Gastrocnemius medialis (tissue), 4 donors: ENCODE results near the gene RIPOR3.

Source experiments
- CTCF ChIP-seq, 5 experiments: fragments of 450-650 bp in 3 of 5; fragments of 200-600 bp in 2 of 5; sonication (generic) in 2 of 5; IDR thresholded peaks in 4 of 5; conservative IDR thresholded peaks in 1 of 5; 1 replicate in 4 of 5; 2 replicates in 1 of 5; pipeline ENCODE4 v1.5.1; 2016 to 2019; ENCODE audit warnings: antibody characterized with exemption in 5 of 5, mild to moderate bottlenecking in 3 of 5, moderate library complexity in 3 of 5
- POLR2A ChIP-seq, 2 donors: fragments of 450-650 bp; IDR thresholded peaks; one replicate each; pipeline ENCODE4 v1.6.1; 2017; ENCODE audit warnings: antibody characterized with exemption in 2 of 2, mild to moderate bottlenecking in 2 of 2, moderate library complexity in 2 of 2

DNA sequence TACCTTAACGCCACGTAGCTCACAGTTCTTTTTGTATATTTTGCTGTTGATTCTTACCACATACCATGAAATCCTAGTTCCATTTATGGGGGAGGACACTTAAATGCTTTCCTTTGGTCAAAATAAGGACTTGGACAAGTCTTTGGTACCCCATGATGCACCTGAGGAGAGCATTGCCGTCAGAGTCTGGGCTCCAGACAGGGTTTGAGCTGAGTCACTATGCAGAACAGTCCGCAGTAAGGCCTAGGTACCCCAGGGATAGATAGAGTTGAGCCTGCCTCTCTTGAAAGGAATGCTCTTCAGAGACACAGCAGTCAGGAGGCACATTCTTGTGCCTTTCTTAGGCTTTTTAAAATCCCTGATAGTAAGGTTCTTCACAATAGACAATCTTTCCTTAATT is 46.0 kb upstream of the RIPOR3 start:
- TF ChIP-seq CTCF (IDR thresholded peaks at IDR 0.05 in 4 of 5, conservative IDR thresholded peaks at IDR 0.05 in 1 of 5) = no peak
- no peak for TF ChIP-seq POLR2A (IDR thresholded peaks at IDR 0.05)
